DMS53 (cell line): ENCODE data around the gene QSOX1.

ENCODE experiments used
- DNase-seq: peaks from one replicate; lab custom pipeline; 2025; lab: John Stamatoyannopoulos, UW

The QSOX1 gene

GRCh38 chr1:180151508-180151907 lies 3.2 kb upstream of the QSOX1 start:
- DNase-seq = peak; percentile 79

GRCh38 chr1:180152588-180152987 lies 2.1 kb upstream of the QSOX1 start:
- no peak for DNase-seq

- DNase-seq = no peak
Observed at GRCh38 chr1:180153032-180153431, 1.6 kb upstream of the QSOX1 start.

- peak; percentile 35 for DNase-seq
Observed at GRCh38 chr1:180154003-180154324, 705 bp upstream of the QSOX1 start.

- peak; percentile 66 for DNase-seq
Observed at GRCh38 chr1:180155182-180155682, 563 bp downstream of the QSOX1 start.

- no peak for DNase-seq
Observed at GRCh38 chr1:180156201-180156600, 1.5 kb downstream of the QSOX1 start.

GRCh38 chr1:180156631-180157091 lies 2.0 kb downstream of the QSOX1 start:
- peak; percentile 43 for DNase-seq

GRCh38 chr1:180157108-180157507 lies 2.4 kb downstream of the QSOX1 start:
- DNase-seq = peak; percentile 55

- peak; percentile 91 for DNase-seq
Observed at GRCh38 chr1:180157576-180158057, 2.9 kb downstream of the QSOX1 start.

GRCh38 chr1:180158149-180159147 lies 3.8 kb downstream of the QSOX1 start:
- DNase-seq = peak; percentile 59

- DNase-seq = no peak
Observed at GRCh38 chr1:180160357-180160756, 5.7 kb downstream of the QSOX1 start.

- no peak for DNase-seq
Observed at GRCh38 chr1:180163041-180163440, 8.4 kb downstream of the QSOX1 start.

GRCh38 chr1:180165096-180165495 lies 10.4 kb downstream of the QSOX1 start:
- no peak for DNase-seq

- no peak for DNase-seq
Observed at GRCh38 chr1:180165509-180166435, 11.1 kb downstream of the QSOX1 start.

- no peak for DNase-seq
Observed at GRCh38 chr1:180166436-180166800, 11.7 kb downstream of the QSOX1 start.

GRCh38 chr1:180167021-180167701 lies 12.5 kb downstream of the QSOX1 start:
- no peak for DNase-seq

GRCh38 chr1:180167721-180168467 lies 13.2 kb downstream of the QSOX1 start:
- peak; percentile 99 for DNase-seq

GRCh38 chr1:180168786-180169639 lies 14.3 kb downstream of the QSOX1 start:
- DNase-seq = peak; percentile 98

- no peak for DNase-seq
Observed at GRCh38 chr1:180169640-180170195, 15.0 kb downstream of the QSOX1 start.
